Measurements from ENCODE around the gene AFAP1. TPM values are rescaled to one million over a fixed set of nuclear protein-coding genes. Genes with fewer than 3 reads are reported as not detected.

Gene AFAP1
- total and polyA plus RNA-seq, 8 donors: 3.2 to 15.9 (median 6.3) TPM

- 96 to 98% methylated on average over 7 of the region's 7 CpGs for WGBS, 2 donors
Measured at GRCh38 chr4:7867191-7867590, 72.5 kb downstream of the AFAP1 start.

GRCh38 chr4:7865533-7865932, 74.1 kb downstream of the AFAP1 start:
- TF ChIP-seq CTCF (IDR thresholded peaks at IDR 0.05): no peak
- ATAC-seq (no peak), FAIRE-seq (no peak), DNase-seq (no peak)
- 92% methylated on average over 5 of the region's 5 CpGs for WGBS, 2 donors
- Histone ChIP-seq H3K27me3 (no peaks in the 10 kb centered on the region), H3K4me1 (no peaks in the 10 kb centered on the region), H3K9me3 (no peaks in the 10 kb centered on the region), H3K27ac (no peak overlapping the region), H3K4me3 (no peak overlapping the region), H3K36me3 (no peaks in the 10 kb centered on the region)
- intact Hi-C loops (cut with DNase I): no loop called here

More at GRCh38 chr4:7867191-7867590, 72.5 kb downstream of the AFAP1 start:
- Histone ChIP-seq H3K4me1 (peaks cover 0 to under 1% (median 0%) of the 10 kb centered on the region in 3 donors), H3K9me3 (no peaks in the 10 kb centered on the region), H3K36me3 (no peaks in the 10 kb centered on the region), H3K27me3 (no peaks in the 10 kb centered on the region), H3K27ac (no peak overlapping the region), H3K4me3 (no peak overlapping the region)
- ATAC-seq (no peak), FAIRE-seq (no peak), DNase-seq (no peak)
- intact Hi-C loops (cut with DNase I): no loop called here
- no peak for TF ChIP-seq CTCF (IDR thresholded peaks at IDR 0.05)

GRCh38 chr4:7864685-7865084, 75.0 kb downstream of the AFAP1 start:
- no peaks in the 10 kb centered on the region for H3K36me3 ChIP-seq
- no peak for FAIRE-seq
- H3K27ac ChIP-seq: no peak overlapping the region
- TF ChIP-seq CTCF (IDR thresholded peaks at IDR 0.05): no peak
- 38 to 67% methylated on average over 2 of the region's 2 CpGs for WGBS, 2 donors
- H3K4me1 ChIP-seq: no peaks in the 10 kb centered on the region
- intact Hi-C loops (cut with DNase I): no loop called here
- no peaks in the 10 kb centered on the region for H3K27me3 ChIP-seq
- no peaks in the 10 kb centered on the region for H3K9me3 ChIP-seq
- no peak for DNase-seq
- ATAC-seq: no peak
- H3K4me3 ChIP-seq: no peak overlapping the region

- intact Hi-C loops (cut with DNase I): no loop called here
- ATAC-seq (no peak), FAIRE-seq (no peak), DNase-seq (no peak)
- TF ChIP-seq CTCF (IDR thresholded peaks at IDR 0.05): no peak
- Histone ChIP-seq H3K36me3 (no peaks in the 10 kb centered on the region), H3K27me3 (no peaks in the 10 kb centered on the region), H3K4me1 (no peaks in the 10 kb centered on the region), H3K4me3 (no peak overlapping the region), H3K27ac (no peak overlapping the region), H3K9me3 (no peaks in the 10 kb centered on the region)
- 92 to 96% methylated on average over 4 of the region's 4 CpGs for WGBS, 2 donors
Measured at GRCh38 chr4:7863911-7864681, 75.6 kb downstream of the AFAP1 start.

- DNase-seq (no peak), ATAC-seq (no peak), FAIRE-seq (no peak)
- intact Hi-C loops (cut with DNase I): no loop called here
- H3K9me3 ChIP-seq: no peaks in the 10 kb centered on the region
- WGBS, 2 donors: 90 to 91% methylated on average over 16 of the region's 16 CpGs
- no peaks in the 10 kb centered on the region for H3K27me3 ChIP-seq
- no peaks in the 10 kb centered on the region for H3K4me1 ChIP-seq
- no peak overlapping the region for H3K27ac ChIP-seq
- no peaks in the 10 kb centered on the region for H3K36me3 ChIP-seq
- no peak for TF ChIP-seq CTCF (IDR thresholded peaks at IDR 0.05)
- no peak overlapping the region for H3K4me3 ChIP-seq
Measured at GRCh38 chr4:7862561-7863192, 77.0 kb downstream of the AFAP1 start.
